DND-41 (cell line): ENCODE measurements around the gene CDC37L1.

Source experiments
- ATAC-seq: fragments of 200-7000 bp; cut with Tn5 transposase; 3 replicates; pipeline ENCODE4 v1.9.1; 2021; ENCODE audit warnings: low read depth; ENCODE audit not compliant: insufficient read depth
- DNase-seq: peaks from one replicate; pipeline ENCODE4 v3.0.0-alpha.2; 2020
- H2AFZ ChIP-seq: 2 replicates; pipeline ENCODE4 v1.6.0; 2012; ENCODE audit warnings: low read depth, low read length
- H3K27ac ChIP-seq: 2 replicates; pipeline ENCODE4 v1.5.1; 2012; ENCODE audit warnings: low read length, inconsistent platforms
- H3K27me3 ChIP-seq: fragments of 200-600 bp; sonication (generic); 2 replicates; pipeline ENCODE4 v1.6.0; 2012; ENCODE audit warnings: low read length, mild to moderate bottlenecking, inconsistent platforms; ENCODE audit not compliant: insufficient read depth, poor library complexity
- H3K36me3 ChIP-seq: 2 replicates; pipeline ENCODE4 v1.5.1; 2012; ENCODE audit warnings: low read length, inconsistent platforms; ENCODE audit not compliant: insufficient read depth
- H3K4me1 ChIP-seq: 2 replicates; pipeline ENCODE4 v1.5.1; 2012; ENCODE audit warnings: mild to moderate bottlenecking, low read length; ENCODE audit not compliant: insufficient read depth
- H3K4me2 ChIP-seq: 2 replicates; pipeline ENCODE4 v1.6.0; 2012; ENCODE audit warnings: mild to moderate bottlenecking, moderate library complexity, low read length, inconsistent platforms; ENCODE audit not compliant: insufficient read depth
- H3K4me3 ChIP-seq, 2 experiments: fragments of 200-600 bp in 1 of 2; shearing (Covaris generic) in 1 of 2; 2 replicates each; pipeline ENCODE4 v1.5.1; 2012 to 2016; ENCODE audit warnings: inconsistent platforms in 2 of 2, low read length in 2 of 2, mild to moderate bottlenecking in 2 of 2, low read depth in 1 of 2, moderate library complexity in 1 of 2
- H3K79me2 ChIP-seq: 2 replicates; pipeline ENCODE4 v1.6.0; 2012; ENCODE audit warnings: low read length, inconsistent platforms; ENCODE audit not compliant: insufficient read depth
- H3K9ac ChIP-seq: 2 replicates; pipeline ENCODE4 v1.6.0; 2012; ENCODE audit warnings: low read depth, mild to moderate bottlenecking, inconsistent platforms, low read length, moderate library complexity
- H3K9me3 ChIP-seq: 2 replicates; pipeline ENCODE4 v1.5.1; 2012; ENCODE audit warnings: low read length, moderate library complexity, mild to moderate bottlenecking, inconsistent platforms; ENCODE audit not compliant: insufficient read depth, severe bottlenecking
- H4K20me1 ChIP-seq: 2 replicates; pipeline ENCODE4 v1.6.0; 2012; ENCODE audit warnings: low read length; ENCODE audit not compliant: insufficient read depth
- EZH2 ChIP-seq: IDR thresholded peaks from 3 replicates; pipeline ENCODE4 v1.6.1; 2012; ENCODE audit warnings: borderline replicate concordance, low read depth, mild to moderate bottlenecking, moderate library complexity, low read length, inconsistent platforms; ENCODE audit not compliant: severe bottlenecking
- TF ChIP-seq, protein P1 (sequence below): IDR thresholded peaks from 2 replicates; pipeline ENCODE4 v1.5.1; 2012; ENCODE audit warnings: borderline replicate concordance, low read length, moderate library complexity, mild to moderate bottlenecking; ENCODE audit not compliant: poor library complexity, severe bottlenecking; ENCODE audit errors: extremely low read depth

Gene CDC37L1

DNA sequence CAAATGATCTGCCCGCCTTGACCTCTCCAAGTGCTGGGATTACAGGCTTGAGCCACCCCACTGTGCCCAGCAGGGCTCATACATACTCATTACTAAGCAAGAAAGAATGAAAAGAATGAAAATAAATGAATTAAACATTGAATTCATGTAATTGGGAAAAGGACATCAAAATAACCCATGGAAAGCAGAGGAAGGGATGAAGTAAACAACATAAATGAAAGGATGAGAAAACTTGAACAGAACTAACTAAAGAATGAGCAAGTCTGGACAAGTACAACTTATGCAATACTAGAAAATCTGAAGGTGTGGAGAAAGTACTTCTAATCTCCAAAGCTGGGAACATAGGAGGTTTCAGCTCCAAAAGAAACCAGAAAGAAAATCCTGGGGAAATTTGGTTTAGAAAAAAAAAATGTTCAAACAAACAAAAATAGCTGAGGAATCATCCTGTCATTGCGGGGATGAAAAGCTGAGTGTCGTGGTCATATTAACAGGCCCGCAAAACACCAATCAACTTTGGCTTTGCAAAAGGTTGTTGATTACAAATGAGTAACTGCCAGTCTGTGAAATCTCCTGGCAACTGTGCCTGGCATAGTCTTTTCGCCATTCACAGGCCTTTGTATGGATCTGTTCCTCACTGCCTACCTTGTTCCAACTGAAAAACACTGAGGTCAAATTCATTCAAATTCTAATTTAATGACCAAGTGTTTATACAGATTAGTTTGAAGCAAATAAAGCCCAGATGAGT, 63.9 kb downstream of the CDC37L1 start:
- Histone ChIP-seq H3K9me3 (no peaks in the 10 kb centered on the region), H3K4me1 (peaks cover 21% of the 10 kb centered on the region), H3K27ac (no peak overlapping the region), H4K20me1 (no peaks in the 10 kb centered on the region), H3K4me3 (no peak overlapping the region), H3K9ac (no peak overlapping the region), H2AFZ (no peak overlapping the region), H3K27me3 (no peaks in the 10 kb centered on the region), H3K4me2 (no peak overlapping the region), H3K36me3 (no peaks in the 10 kb centered on the region), H3K79me2 (peaks cover 26% of the 10 kb centered on the region)
- TF ChIP-seq, protein P1, sequence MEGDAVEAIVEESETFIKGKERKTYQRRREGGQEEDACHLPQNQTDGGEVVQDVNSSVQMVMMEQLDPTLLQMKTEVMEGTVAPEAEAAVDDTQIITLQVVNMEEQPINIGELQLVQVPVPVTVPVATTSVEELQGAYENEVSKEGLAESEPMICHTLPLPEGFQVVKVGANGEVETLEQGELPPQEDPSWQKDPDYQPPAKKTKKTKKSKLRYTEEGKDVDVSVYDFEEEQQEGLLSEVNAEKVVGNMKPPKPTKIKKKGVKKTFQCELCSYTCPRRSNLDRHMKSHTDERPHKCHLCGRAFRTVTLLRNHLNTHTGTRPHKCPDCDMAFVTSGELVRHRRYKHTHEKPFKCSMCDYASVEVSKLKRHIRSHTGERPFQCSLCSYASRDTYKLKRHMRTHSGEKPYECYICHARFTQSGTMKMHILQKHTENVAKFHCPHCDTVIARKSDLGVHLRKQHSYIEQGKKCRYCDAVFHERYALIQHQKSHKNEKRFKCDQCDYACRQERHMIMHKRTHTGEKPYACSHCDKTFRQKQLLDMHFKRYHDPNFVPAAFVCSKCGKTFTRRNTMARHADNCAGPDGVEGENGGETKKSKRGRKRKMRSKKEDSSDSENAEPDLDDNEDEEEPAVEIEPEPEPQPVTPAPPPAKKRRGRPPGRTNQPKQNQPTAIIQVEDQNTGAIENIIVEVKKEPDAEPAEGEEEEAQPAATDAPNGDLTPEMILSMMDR: no peak
- no peak for TF ChIP-seq EZH2
- ATAC-seq: no peak
- DNase-seq: no peak

DNA sequence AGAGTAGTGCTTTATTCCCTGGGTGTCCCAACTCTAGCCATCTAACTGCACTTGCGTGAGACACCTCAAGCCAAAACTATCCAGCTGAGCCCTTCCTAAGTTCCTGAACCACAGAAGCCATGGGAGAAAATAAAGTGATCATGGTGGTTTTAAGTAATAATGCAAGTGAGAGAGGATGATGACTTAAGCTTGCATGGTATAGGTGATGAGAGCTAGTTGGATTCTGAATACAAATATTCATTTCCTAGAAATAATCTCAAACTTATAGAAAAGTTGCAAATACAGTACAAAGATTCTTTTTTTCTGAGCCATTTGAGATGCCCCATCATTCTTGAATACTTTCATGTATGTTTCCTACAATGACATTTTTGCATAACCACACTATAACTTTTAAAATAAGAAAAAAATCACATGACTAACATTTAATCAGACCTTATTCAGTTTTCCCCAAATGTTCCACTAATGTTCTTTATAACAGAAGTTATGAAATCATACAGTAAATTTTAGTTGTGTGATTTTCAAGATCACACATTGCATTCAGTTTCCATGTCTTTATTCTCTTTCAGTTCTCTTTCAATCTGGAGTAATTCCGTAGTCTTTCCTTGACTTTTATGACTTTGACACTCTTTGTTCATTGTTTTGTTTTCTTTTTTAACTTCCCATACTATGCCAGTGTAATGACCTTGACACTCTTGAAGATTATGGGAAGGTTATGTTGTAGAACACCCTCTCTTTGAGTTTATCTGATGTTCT, 67.1 kb downstream of the CDC37L1 start:
- Histone ChIP-seq H3K9ac (no peak overlapping the region), H3K36me3 (no peaks in the 10 kb centered on the region), H4K20me1 (no peaks in the 10 kb centered on the region), H2AFZ (no peak overlapping the region), H3K4me3 (no peak overlapping the region), H3K79me2 (no peaks in the 10 kb centered on the region), H3K27me3 (no peaks in the 10 kb centered on the region), H3K4me1 (peaks cover 7% of the 10 kb centered on the region), H3K9me3 (no peaks in the 10 kb centered on the region), H3K4me2 (no peak overlapping the region), H3K27ac (no peak overlapping the region)
- TF ChIP-seq EZH2: no peak
- TF ChIP-seq, protein P1: no peak
- DNase-seq (no peak), ATAC-seq (no peak)

DNA sequence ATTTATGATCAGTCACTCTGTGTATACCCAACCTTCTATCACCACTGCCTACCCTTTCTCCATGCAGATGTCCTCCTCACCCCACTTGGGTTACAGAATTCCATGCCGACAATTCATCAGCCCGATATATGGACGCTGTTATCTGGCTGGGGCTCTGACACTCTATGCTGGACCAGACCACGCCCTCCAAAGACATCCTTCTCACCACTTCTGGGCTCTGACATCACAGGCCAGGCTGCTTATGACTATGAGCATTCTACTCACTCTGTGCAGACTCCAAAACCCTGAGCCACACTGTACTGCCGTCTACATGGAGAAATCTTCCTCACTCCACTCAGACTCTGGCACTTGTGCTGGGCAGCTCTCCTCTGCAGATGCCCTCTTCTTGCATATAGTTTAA, 69.2 kb downstream of the CDC37L1 start:
- DNase-seq (no peak), ATAC-seq (no peak)
- Histone ChIP-seq H4K20me1 (no peaks in the 10 kb centered on the region), H3K79me2 (no peaks in the 10 kb centered on the region), H3K27ac (no peak overlapping the region), H3K9me3 (no peaks in the 10 kb centered on the region), H3K9ac (no peak overlapping the region), H3K4me3 (no peak overlapping the region), H3K27me3 (no peaks in the 10 kb centered on the region), H3K36me3 (no peaks in the 10 kb centered on the region), H2AFZ (no peak overlapping the region), H3K4me2 (no peak overlapping the region), H3K4me1 (no peaks in the 10 kb centered on the region)
- TF ChIP-seq, protein P1: no peak
- TF ChIP-seq EZH2: no peak
